Right hindlimb (tissue), 1 donor: ENCODE data around the gene DGKB.

Experiments used
- DNase-seq: peaks from one replicate; pipeline ENCODE4 v3.0.0-alpha.2; 2018

The DGKB gene

GRCh38 chr7:14682910-14683465 lies 219.6 kb downstream of the DGKB start:
- DNase-seq = no peak

GRCh38 chr7:14676896-14677295 lies 225.7 kb downstream of the DGKB start:
- DNase-seq = no peak

DNA sequence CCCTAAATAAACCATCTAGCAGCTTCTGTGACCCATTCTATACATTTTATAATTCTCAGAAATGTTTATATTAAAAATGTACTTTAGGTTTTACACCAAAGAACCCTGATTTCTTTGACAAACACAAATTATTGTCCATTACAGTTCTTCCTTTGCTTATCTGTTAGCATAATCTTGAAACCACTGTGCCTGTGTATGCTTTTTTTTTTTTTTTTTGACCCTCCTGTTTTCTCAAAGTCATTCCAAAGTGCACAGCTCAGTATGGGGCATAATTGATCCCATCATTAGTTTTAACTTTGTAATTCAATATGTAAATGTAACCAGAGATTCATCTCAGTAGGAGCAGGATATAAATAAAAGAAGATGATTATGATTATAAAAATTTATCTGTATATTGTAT lies 229.3 kb downstream of the DGKB start:
- DNase-seq = no peak

- DNase-seq = no peak
These were observed 235.6 kb downstream of the DGKB start for GRCh38 chr7:14666913-14667312.

DNA sequence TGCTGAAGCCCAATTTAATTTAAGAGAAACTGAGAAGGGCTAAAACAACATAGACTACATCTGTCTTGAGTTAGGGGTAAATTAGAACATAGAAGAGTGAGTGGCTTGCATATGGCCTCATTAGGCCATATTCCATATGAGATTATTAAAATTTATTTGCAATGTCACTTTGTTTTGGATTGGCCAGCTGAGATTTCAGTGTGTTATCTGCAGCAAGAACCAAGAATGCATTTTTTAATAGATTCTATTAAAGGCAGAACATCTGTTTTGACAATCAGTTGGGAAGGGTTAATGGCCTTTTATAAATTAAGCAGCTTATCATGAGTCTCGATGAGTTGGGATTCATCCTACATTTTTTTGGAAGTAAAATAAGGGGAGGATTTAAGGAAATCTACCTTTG lies 236.2 kb downstream of the DGKB start:
- no peak for DNase-seq

- DNase-seq = no peak
These were observed 262.8 kb downstream of the DGKB start for GRCh38 chr7:14639801-14640200.

- no peak for DNase-seq
These were observed 263.2 kb downstream of the DGKB start for GRCh38 chr7:14639329-14639728.

DNA sequence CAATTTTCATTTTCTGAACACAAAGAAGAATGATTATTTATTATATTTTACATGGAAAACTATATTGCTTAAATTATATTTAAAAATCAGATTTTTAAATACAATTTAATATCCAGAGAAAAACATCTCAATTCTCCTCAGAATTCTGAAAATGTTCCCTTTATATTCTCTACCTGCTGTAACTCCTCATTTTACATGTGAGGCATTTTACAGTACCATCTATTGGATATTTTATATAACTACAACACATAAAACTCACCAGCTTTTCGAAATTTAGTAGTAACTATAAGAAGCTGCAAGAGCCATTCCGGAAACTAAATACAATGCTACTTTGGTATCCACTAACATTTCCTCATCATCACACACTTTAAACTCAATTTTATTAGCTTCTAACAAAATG lies 264.6 kb downstream of the DGKB start:
- no peak for DNase-seq

- no peak for DNase-seq
These were observed 266.6 kb downstream of the DGKB start for GRCh38 chr7:14635955-14636354.

- DNase-seq = no peak
These were observed 272.5 kb downstream of the DGKB start for GRCh38 chr7:14630048-14630447.

- DNase-seq = no peak
These were observed 274.0 kb downstream of the DGKB start for GRCh38 chr7:14628516-14628915.

- no peak for DNase-seq
These were observed 276.5 kb downstream of the DGKB start for GRCh38 chr7:14626076-14626475.

DNA sequence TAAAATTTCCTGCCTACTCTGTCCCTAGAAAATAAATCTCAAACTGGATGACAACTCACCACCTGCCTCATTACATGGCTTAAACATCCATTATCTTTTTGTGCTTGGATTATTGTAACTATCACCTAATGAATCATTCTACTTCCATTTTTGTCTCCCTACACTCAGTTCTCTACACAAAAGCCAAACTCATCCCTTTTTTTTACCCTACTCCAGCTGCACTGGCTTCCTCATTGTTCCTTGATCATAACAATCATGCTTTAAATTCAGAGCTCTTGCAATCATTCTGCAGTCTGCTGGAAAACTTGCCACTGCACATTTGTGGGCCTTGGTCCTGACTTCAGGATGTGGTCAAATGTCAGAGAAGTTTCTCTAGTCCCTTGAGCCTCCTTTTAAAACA lies 280.0 kb downstream of the DGKB start:
- DNase-seq = no peak

GRCh38 chr7:14606101-14606500 lies 296.4 kb downstream of the DGKB start:
- no peak for DNase-seq

DNA sequence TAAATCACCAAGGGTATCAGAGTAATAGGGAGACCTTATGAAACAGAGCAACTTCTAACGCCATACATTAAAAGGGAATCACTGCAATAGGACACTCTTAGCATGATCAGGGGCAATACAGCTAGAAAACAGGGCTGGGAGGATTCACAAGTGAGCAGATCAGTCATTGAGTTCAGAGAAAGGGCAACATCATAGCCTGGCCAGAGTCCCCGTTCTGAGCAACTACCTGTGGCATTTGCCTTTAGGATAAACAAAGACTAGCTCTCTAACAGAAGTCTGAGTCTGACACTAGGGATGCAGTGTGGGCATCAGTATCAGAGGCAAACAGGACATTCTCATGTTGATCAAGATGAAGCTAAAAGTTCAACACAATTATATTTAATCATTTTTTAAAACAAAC lies 297.9 kb downstream of the DGKB start:
- no peak for DNase-seq

- no peak for DNase-seq
These were observed 299.7 kb downstream of the DGKB start for GRCh38 chr7:14602851-14603250.

DNA sequence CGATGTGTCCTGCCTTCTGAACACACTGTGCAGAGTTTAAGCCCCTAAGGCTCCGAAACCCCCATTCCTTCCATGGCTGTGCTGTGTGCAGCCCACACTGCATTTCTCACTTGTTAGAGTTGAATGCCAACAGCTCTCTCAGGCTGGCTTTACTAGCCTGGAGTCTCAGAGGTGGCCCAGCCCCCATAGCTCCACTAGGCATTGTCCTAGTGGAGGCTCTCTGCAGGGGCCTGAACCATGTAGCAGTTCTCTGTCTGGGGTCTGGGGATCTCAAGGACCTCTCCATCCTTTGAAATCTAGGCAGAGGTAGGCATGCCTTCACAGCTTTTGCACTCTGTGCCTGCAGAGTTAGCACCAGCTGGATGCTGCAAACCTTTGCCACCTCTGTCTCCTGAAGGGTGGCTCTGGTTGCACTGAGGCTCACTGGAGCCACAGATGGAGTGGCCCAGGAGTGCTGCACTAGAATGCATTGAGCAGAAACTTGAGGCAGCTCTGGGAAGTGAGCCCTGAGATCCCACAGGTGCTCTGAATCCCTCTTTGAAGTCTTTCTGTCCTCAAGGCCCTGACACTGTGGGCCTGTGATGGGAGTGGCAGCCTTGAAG lies 301.7 kb downstream of the DGKB start:
- DNase-seq = no peak

DNA sequence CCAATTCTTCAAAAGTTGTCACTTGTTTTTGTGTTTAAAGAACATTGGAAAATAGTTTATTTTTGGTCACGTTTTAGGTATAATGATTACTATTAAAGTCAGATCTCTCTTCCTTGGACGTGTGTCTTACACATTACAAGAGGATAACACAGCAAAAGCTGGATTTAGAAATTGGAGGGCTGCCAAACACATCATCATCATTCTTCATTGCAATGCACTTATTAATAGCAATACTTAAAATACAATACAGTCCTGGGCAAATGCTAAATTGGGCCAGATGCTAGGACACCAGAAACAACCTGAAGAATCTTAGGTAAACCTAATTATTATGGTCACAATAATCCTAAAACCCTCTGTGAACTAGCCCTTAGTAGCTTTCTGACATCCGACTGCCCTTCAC lies 303.6 kb downstream of the DGKB start:
- no peak for DNase-seq

- DNase-seq = no peak
These were observed 306.1 kb downstream of the DGKB start for GRCh38 chr7:14596421-14596820.

- no peak for DNase-seq
These were observed 312.3 kb downstream of the DGKB start for GRCh38 chr7:14590206-14590605.

- no peak for DNase-seq
These were observed 317.3 kb downstream of the DGKB start for GRCh38 chr7:14585232-14585631.

DNA sequence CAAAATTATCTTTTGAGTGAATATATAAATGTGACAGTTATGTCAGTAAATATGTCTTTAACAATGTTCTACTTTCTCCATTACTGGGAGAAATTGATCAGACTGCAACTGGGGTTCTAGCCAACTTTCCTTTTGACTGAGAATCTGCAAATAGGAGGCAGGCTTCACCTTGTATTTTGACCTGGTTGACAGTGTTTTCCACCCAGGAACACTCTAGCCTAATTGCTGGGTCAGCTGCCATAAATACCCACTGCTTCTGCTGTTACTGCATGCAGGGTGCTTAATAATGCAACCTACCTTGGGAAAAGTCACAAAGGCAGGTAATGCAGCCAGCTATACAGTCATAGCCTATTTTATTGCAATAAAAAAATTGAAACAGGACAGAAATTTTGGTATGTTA lies 319.0 kb downstream of the DGKB start:
- DNase-seq = no peak

DNA sequence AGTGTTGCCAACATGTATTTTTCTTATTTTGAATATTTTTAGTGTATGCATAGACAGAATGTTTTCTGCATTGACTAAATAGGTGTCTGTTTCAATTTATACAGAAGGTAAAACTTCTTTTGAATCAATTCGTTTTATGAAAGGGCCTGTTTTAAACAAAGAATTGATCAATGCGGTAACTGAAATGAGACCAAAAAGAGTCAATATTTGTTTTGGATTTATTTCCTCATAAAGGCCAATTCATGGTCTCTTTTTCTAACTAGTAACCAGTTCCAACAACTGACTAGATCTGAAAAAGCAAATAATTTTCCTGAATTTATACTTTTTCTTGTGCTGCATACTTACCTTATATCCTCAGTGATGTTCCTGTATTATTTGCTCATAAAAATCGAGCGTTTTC lies 320.5 kb downstream of the DGKB start:
- no peak for DNase-seq

- DNase-seq = no peak
These were observed 322.6 kb downstream of the DGKB start for GRCh38 chr7:14579971-14580370.

DNA sequence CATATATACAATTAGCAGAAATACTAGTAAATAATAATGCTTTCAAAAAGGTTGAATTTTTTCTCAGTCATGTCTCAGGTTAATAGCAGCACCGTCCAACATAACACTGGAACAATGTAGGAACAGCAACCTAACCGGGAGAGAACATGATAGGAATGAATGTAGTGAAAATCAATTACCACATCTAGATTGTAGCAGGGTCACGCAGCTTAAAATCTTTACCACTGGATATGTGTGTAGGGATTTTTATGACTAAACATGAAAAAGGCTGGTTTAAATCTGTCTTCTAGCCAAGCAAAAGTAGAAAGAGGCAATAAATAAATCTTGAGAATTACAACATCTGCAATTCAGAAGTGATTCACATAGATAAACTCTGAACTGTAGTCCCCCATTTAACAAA lies 326.0 kb downstream of the DGKB start:
- DNase-seq = no peak
